ENCODE results near the gene PSMG4. TPM values are rescaled to one million over a fixed set of nuclear protein-coding genes. Genes with fewer than 3 reads are reported as not detected.

PSMG4 gene
- total and polyA plus RNA-seq, 2 of the 8 experiments (the other 6 are each of a cell fraction or from before 2014, with no cell fraction given): 40.6 to 113 TPM

DNA sequence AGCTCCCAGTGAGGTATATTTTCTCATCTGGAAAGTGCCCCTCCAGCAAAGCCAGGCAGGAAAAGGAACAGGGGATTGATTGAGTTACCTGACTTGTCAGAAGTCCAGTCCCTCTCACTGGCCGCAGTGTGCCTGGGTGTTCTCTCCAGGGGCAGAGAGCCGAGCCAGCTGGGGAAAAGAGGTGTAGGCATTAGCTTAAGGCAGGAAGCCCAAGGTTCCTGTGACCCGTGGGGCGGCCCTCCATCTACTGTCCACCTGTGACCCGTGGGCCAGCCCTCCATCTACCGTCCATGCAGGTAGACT, 2.7 kb downstream of the PSMG4 start (continued):
- TF ChIP-seq TAF7 (optimal IDR thresholded peaks at IDR 0.05; ENCODE audit: borderline replicate concordance, low read depth, low read length): no peak

Measured in H1 (cell line).